Measurements from ENCODE around the gene CHD2. TPM values are rescaled to one million over a fixed set of nuclear protein-coding genes. Genes with fewer than 3 reads are reported as not detected.

Gene CHD2
- total RNA-seq, 4 donors from 2014 or later, result 26.9 to 55.5 (median 33.7) TPM

GRCh38 chr15:93005133-93005532, 105.0 kb downstream of the CHD2 start:
- DNase-seq, result peak; percentile 42 to 82
- Histone ChIP-seq H3K27me3 (no peaks in the 10 kb centered on the region), H3K9me3 (no peaks in the 10 kb centered on the region), H3K27ac (peak overlapping the region; percentile 44 to 92 (median 54)), H3K4me3 (no peak overlapping the region), H3K36me3 (peaks cover 3 to 82% of the 10 kb centered on the region in 2 donors), H3K4me1 (peaks cover 0 to 15% of the 10 kb centered on the region in 2 donors)
- TF ChIP-seq CTCF (IDR thresholded peaks at IDR 0.05 in 4 of 5, conservative IDR thresholded peaks at IDR 0.05 in 1 of 5) (no peak), POLR2A (IDR thresholded peaks at IDR 0.05) (no peak)
- peak; percentile 25 to 73 for ATAC-seq
- in situ Hi-C loops (cut with MboI; ENCODE audit: low sequenced_read_pairs in 4 of 4) (loop anchor here in 3 of 4 donors (25.0 kb wide), 1 partner anchor 218 kb away; no protein-coding TSS in a partner anchor), intact Hi-C loops (cut with DNase I; ENCODE audit: low total_unique reads) (loop anchor here (5.0 kb wide), 1 partner anchor 48 kb away; no protein-coding TSS in a partner anchor)

GRCh38 chr15:93007994-93008393, 107.9 kb downstream of the CHD2 start:
- peaks cover 0 to 15% of the 10 kb centered on the region in 2 donors for H3K4me1 ChIP-seq
- intact Hi-C loops (cut with DNase I; ENCODE audit: low total_unique reads), result loop anchor here (5.0 kb wide), 1 partner anchor 51 kb away; no protein-coding TSS in a partner anchor
- in situ Hi-C loops (cut with MboI; ENCODE audit: low sequenced_read_pairs in 4 of 4), result loop anchor here in 3 of 4 donors (25.0 kb wide), 1 partner anchor 221 kb away; no protein-coding TSS in a partner anchor
- peaks cover 0 to 82% of the 10 kb centered on the region in 2 donors for H3K36me3 ChIP-seq
- ATAC-seq (no peak), DNase-seq (no peak)
- peak overlapping the region; percentile 6 to 92 (median 52) for H3K27ac ChIP-seq
- no peak overlapping the region for H3K4me3 ChIP-seq
- no peak for TF ChIP-seq POLR2A (IDR thresholded peaks at IDR 0.05)
- TF ChIP-seq CTCF (IDR thresholded peaks at IDR 0.05 in 4 of 5, conservative IDR thresholded peaks at IDR 0.05 in 1 of 5), result no peak
- no peaks in the 10 kb centered on the region for H3K9me3 ChIP-seq
- no peaks in the 10 kb centered on the region for H3K27me3 ChIP-seq

- intact Hi-C loops (cut with DNase I; ENCODE audit: low total_unique reads), result no loop called here
- peak; percentile 28 to 50 for ATAC-seq
- H3K4me3 ChIP-seq, result no peak overlapping the region
Measured at GRCh38 chr15:93012786-93013185, 112.7 kb downstream of the CHD2 start.

GRCh38 chr15:93017526-93017925, 117.4 kb downstream of the CHD2 start:
- Histone ChIP-seq H3K9me3 (no peaks in the 10 kb centered on the region), H3K27ac (peak overlapping the region in 1 of 4 donors; percentile 89), H3K27me3 (no peaks in the 10 kb centered on the region), H3K4me3 (no peak overlapping the region), H3K36me3 (peaks cover 0 to 83% of the 10 kb centered on the region in 2 donors), H3K4me1 (peaks cover 0 to 3% of the 10 kb centered on the region in 2 donors)
- intact Hi-C loops (cut with DNase I; ENCODE audit: low total_unique reads) (no loop called here), in situ Hi-C loops (cut with MboI; ENCODE audit: low sequenced_read_pairs in 4 of 4) (loop anchor here in 3 of 4 donors (25.0 kb wide), 1 partner anchor 230 kb away; no protein-coding TSS in a partner anchor)
- DNase-seq (no peak), ATAC-seq (no peak)
- TF ChIP-seq POLR2A (IDR thresholded peaks at IDR 0.05) (no peak), CTCF (IDR thresholded peaks at IDR 0.05 in 4 of 5, conservative IDR thresholded peaks at IDR 0.05 in 1 of 5) (no peak)

More at GRCh38 chr15:93012786-93013185, 112.7 kb downstream of the CHD2 start:
- in situ Hi-C loops (cut with MboI; ENCODE audit: low sequenced_read_pairs in 4 of 4), result loop anchor here in 3 of 4 donors (25.0 kb wide), 1 partner anchor 225 kb away; no protein-coding TSS in a partner anchor
- no peak for DNase-seq
- peak overlapping the region in 3 of 4 donors; percentile 20 to 57 (median 55) for H3K27ac ChIP-seq
- no peaks in the 10 kb centered on the region for H3K9me3 ChIP-seq
- H3K27me3 ChIP-seq, result no peaks in the 10 kb centered on the region
- H3K4me1 ChIP-seq, result no peaks in the 10 kb centered on the region
- peaks cover 0 to 89% of the 10 kb centered on the region in 2 donors for H3K36me3 ChIP-seq
- TF ChIP-seq CTCF (IDR thresholded peaks at IDR 0.05 in 4 of 5, conservative IDR thresholded peaks at IDR 0.05 in 1 of 5) (no peak), POLR2A (IDR thresholded peaks at IDR 0.05) (no peak)
